ENCODE data around the gene PROX1.

Gene PROX1

GRCh38 chr1:213980906-213981305, 6.9 kb upstream of the PROX1 start:
- DNase-seq, result no peak

- DNase-seq, result no peak
These were observed 5.5 kb upstream of the PROX1 start for GRCh38 chr1:213982289-213982671.

DNA sequence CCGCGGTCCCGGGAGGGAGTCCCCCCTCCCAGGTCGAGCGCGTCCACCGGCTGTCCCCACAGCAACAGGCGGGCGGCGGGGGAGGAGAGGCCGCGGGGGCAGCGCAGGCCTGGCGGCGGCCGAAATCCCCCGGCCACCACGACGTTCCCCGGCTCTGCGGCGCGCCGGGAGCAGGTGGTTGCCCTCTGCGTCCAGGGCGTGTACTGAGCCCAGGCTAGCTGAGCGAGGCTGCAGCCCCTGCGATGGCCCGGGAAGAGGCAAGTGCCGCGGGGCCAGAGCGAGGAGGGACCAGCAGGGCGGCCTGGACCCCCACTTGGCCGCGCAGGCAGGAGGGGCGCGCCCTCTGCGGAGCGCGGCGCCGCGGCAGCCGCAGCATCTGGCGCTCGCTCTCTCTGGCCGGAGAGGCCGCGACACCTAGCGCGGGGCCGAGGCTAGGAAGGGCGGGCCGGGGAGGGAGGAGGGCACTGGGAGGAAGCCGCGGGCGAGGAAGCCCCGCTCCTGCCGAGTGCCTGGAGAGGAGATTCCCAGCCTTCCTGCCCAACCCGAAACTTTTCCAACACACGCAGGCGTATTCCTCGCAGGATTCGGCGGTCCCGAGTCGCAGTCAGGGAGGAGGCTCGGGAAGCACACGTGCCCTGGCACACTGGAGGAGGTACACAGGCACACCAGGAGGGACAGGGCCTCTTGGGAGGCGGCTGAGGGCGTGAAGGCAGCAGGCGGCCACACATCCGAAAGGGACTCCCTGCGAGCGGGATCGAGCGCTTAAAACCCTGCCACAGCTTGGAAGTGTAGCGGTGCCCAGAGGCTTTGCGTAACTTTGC, 4.9 kb upstream of the PROX1 start:
- peak; percentile 34 for DNase-seq

DNA sequence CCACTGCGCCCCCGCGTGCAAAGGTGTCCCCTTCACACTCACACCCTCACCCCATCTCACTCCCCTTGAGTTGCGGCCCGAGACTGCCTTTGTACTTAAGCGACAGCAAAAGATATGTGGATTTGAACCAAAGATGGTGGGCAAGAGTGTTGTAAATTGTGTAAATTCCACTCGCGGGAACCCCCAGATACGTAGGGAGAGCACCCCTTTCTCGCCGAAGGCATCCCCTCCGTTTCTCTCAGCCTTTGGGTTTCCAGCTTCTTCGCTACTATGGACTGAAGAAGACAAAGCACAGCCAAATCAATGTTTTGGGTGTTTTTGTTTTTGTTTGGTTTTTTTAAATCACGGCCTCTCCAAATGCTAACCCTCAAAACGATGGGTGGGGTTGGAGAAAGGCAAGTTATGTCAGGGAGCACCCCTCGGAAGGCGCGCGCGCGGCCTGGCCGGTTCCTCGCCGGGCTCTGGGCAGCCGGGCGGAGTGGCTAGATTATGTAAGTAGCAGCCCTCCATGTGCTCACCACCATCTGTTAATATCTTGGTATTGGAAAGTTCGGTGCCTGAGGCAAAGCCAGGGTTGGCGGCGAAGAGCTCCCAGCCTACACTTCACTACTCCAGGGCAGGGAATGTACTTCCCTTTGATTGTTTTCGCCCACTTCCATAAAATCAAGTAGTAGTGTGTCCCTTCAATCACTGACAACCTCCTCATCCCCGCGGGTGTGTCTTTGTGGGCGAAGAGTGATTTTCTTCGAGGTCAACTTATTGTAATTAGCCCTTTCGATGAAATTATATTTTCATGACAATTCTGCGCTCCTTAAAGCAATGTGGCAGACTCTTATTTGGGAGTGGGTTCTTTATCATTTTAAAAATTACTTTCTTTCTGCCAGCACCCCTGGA, 4.0 kb upstream of the PROX1 start:
- DNase-seq, result peak; percentile 28

DNA sequence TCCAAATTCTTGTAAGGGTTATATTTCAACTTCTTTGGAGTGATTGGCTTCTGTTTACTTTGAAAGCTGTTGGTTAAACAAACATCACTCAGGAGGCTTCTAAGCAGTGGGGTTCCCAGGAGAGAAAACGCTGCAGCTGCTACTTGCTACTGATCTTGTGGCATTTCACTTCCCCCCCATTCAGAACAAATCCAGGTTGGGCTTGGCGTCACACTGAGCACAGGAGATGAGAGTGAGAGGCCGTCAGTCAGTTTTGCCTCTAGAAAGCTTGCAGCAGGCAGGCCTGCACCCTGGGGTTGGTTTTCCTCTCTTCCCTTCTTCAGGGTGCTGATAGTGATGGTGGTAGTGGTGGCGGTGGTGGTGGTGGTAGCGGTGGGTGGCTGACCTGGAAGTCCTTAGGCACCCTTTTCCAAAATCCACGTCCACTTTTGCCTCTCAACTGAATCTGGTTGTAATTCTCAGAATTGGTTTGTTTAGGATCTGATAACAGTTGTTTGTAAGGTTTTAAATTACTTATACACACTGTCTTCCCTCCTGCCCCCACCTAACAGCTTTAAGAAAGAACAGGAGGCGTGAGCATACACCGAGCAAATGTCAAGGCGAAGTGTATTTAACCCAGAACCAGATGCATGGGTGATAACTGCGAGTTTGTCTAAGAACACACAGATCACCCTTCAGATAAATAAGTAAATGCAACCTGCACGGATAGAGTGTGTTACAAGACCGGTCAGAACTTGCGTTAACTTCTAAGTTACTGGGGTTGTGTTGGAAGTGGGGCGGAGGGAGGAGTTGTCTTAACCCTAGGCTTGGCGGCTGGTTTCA, 3.2 kb upstream of the PROX1 start:
- DNase-seq, result peak; percentile 37

- no peak for DNase-seq
These were observed 2.4 kb upstream of the PROX1 start for GRCh38 chr1:213985209-213986019.

DNA sequence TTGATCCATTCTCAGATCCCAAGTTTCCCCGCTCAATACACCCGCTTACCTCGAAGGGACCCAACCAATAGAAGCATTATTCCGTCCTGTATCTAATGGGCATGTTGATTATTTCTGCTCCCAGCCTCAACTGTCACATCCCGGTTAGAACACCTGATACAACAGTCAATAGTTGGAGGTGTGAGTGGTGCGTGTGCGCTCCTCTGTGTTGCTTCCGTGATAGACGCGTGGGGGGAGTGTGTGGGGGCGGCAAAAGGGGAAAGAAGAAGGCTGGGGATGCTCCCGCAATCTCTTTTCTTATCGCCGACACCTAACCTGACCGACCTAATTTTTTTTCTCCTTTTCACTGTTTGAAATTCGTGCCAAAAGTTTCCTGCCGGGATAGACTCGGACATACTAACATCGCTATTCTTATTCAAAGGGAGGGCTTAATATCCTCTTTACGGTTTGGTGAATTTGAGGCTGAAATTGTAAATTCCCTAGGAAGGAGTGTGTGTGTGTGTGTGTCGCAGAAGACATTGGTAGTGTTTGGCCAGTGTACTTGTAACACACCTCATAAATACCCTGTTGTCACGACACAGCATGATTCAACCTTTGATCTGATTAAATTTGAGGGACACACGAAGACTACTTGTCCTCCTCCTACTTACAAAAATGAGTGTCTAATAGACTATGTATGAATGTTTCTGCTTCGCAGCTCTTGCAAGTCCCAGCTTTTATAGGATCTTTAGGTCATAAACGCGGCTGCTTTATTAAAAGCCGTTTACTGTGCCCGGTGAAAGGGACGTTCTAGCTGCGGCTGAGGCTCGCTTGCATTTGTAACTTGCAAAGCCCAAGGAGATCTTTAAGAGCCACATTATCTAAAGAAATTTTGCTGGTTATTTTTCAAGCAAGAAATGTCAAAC, 1.5 kb upstream of the PROX1 start:
- no peak for DNase-seq

DNA sequence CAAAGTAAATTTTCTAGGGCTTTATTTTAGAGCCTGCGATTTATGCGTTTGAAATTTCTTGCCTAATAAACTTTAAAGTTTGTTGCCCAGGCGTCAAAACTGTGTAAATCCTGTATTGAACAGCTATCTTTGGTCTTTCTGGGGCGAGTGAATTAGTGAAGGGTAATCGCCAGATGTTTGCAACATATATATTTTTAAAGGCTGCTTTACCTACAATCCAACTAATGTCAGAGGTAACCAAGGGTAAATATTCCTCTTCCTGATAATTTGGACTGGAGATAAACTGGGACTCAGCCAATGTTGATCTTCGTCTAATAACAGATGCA, 885 bp upstream of the PROX1 start:
- DNase-seq, result no peak

GRCh38 chr1:213987422-213987926, 299 bp upstream of the PROX1 start:
- peak; percentile 83 for DNase-seq

- DNase-seq, result peak; percentile 20
These were observed 781 bp downstream of the PROX1 start for GRCh38 chr1:213988507-213989001.

- DNase-seq, result peak; percentile 53
These were observed 1.5 kb downstream of the PROX1 start for GRCh38 chr1:213989002-213989855.

GRCh38 chr1:213993929-213994328, 6.2 kb downstream of the PROX1 start:
- DNase-seq, result no peak

- no peak for DNase-seq
These were observed 7.1 kb downstream of the PROX1 start for GRCh38 chr1:213994888-213995287.

DNA sequence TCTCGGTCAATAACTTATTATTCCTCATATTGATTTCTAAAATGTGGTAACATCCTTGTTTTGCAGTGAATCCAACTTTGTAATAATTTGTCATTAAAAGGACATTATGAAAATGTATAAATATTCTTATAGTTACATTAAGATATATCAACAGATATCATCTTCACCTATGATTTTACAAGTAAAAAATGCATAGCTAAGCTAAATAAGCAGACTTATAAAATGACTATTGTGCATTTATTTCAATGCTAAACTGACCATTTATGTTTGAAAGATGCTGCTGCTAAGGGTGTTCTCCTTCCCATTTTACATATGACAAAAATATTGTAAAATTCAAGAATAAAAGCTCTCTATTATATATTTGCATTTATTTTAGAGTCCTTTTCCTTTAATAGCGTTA, 7.8 kb downstream of the PROX1 start:
- DNase-seq, result no peak

GRCh38 chr1:213996320-213997037, 8.7 kb downstream of the PROX1 start:
- DNase-seq, result peak; percentile 37

GRCh38 chr1:213997038-213997771, 9.4 kb downstream of the PROX1 start:
- DNase-seq, result no peak

DNA sequence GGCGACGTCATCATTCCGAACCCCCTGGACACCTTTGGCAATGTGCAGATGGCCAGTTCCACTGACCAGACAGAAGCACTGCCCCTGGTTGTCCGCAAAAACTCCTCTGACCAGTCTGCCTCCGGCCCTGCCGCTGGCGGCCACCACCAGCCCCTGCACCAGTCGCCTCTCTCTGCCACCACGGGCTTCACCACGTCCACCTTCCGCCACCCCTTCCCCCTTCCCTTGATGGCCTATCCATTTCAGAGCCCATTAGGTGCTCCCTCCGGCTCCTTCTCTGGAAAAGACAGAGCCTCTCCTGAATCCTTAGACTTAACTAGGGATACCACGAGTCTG, 10.0 kb downstream of the PROX1 start:
- DNase-seq, result no peak

DNA sequence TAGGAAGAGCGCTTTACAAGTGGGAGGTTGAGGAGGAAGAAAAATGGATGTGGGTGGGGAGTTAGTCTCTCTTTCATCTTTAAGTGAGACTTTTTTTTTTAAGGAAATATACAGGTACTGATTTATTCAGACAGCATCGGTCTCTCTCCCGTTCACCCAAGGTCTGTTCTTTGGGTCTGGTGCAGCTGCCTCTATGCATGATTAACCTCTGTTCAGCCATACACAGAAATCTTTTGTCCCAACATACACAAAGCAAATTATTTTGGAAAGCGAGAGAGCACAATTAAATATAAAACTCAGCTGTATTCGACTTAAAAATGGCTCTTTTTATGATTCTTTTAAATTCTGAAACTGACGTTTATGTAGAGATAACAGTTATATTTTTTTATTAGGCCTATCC, 11.0 kb downstream of the PROX1 start:
- DNase-seq, result peak; percentile 38

GRCh38 chr1:213999732-214000131, 12.0 kb downstream of the PROX1 start:
- DNase-seq, result no peak

Data from NCI-H1105 (cell line).